Muscle of leg (tissue), 11 donors: ENCODE results near the gene CHRNA3. TPM values are rescaled to one million over a fixed set of nuclear protein-coding genes. Genes with fewer than 3 reads are reported as not detected.

Experiments used
- DNase-seq: peaks from one replicate; pipeline ENCODE4 v3.0.0; 2013
- H3K27ac ChIP-seq: one replicate; pipeline ENCODE4 v1.5.1; 2013; ENCODE audit warnings: mild to moderate bottlenecking, low read length, control low read depth
- H3K27me3 ChIP-seq: one replicate; pipeline ENCODE4 v1.6.1; 2013; ENCODE audit warnings: low read length; ENCODE audit not compliant: control insufficient read depth, insufficient read depth
- H3K36me3 ChIP-seq: one replicate; pipeline ENCODE4 v1.6.1; 2013; ENCODE audit warnings: low read length; ENCODE audit not compliant: control insufficient read depth, insufficient read depth
- H3K4me1 ChIP-seq: one replicate; pipeline ENCODE4 v1.6.1; 2013; ENCODE audit warnings: low read length; ENCODE audit not compliant: control insufficient read depth, insufficient read depth
- H3K4me3 ChIP-seq: one replicate; pipeline ENCODE4 v1.5.1; 2013; ENCODE audit warnings: low read length, control low read depth
- H3K9me3 ChIP-seq: replicated peaks from 2 replicates; pipeline ENCODE4 v1.6.1; 2013; ENCODE audit warnings: low read depth, low read length; ENCODE audit not compliant: control insufficient read depth
- WGBS: methylation state at CpG from one replicate; pipeline ENCODE4 v1.1.5; 2013; ENCODE audit warnings: missing lambda C conversion rate; ENCODE audit not compliant: insufficient coverage; 5-methylcytosine and 5-hydroxymethylcytosine counted together
- polyA plus RNA-seq, 8 donors: library from polyadenylated mRNA; unstranded; fragments of 120-200 nt; gene quantifications; one replicate each; pipeline versions ENCODE4 v1.2.1 to v1.2.3, GENCODE V29; 2013; ENCODE audit warnings: inconsistent platforms in 1 of 8, low replicate concordance in 1 of 8; ENCODE audit not compliant: insufficient read length in 8 of 8, insufficient read depth in 1 of 8
- total RNA-seq: library from RNA; stranded (reverse); fragments of 120-200 nt; gene quantifications from one replicate; pipeline ENCODE4 v1.2.4, GENCODE V29; 2013

The CHRNA3 gene
- total and polyA plus RNA-seq, 9 donors: 0.07 to 2.7 (median 0.17) TPM; not detected in 1

- Histone ChIP-seq H3K4me1 (no peaks in the 10 kb centered on the region), H3K27me3 (peaks cover 52% of the 10 kb centered on the region), H3K4me3 (no peak overlapping the region), H3K27ac (no peak overlapping the region), H3K36me3 (no peaks in the 10 kb centered on the region), H3K9me3 (no peaks in the 10 kb centered on the region)
- no peak for DNase-seq
- 48% methylated on average over 3 of the region's 8 CpGs for WGBS
These were observed 6.6 kb upstream of the CHRNA3 start for GRCh38 chr15:78627348-78627747.

- H3K36me3 ChIP-seq: no peaks in the 10 kb centered on the region
- no peaks in the 10 kb centered on the region for H3K4me1 ChIP-seq
- H3K9me3 ChIP-seq: no peaks in the 10 kb centered on the region
- H3K4me3 ChIP-seq: no peak overlapping the region
- H3K27ac ChIP-seq: no peak overlapping the region
- peaks cover 61% of the 10 kb centered on the region for H3K27me3 ChIP-seq
- 68% methylated on average over 4 of the region's 6 CpGs for WGBS
- no peak for DNase-seq
These were observed 5.7 kb upstream of the CHRNA3 start for GRCh38 chr15:78626381-78626995.

GRCh38 chr15:78625606-78626280 is 4.9 kb upstream of the CHRNA3 start:
- peaks cover 66% of the 10 kb centered on the region for H3K27me3 ChIP-seq

DNA sequence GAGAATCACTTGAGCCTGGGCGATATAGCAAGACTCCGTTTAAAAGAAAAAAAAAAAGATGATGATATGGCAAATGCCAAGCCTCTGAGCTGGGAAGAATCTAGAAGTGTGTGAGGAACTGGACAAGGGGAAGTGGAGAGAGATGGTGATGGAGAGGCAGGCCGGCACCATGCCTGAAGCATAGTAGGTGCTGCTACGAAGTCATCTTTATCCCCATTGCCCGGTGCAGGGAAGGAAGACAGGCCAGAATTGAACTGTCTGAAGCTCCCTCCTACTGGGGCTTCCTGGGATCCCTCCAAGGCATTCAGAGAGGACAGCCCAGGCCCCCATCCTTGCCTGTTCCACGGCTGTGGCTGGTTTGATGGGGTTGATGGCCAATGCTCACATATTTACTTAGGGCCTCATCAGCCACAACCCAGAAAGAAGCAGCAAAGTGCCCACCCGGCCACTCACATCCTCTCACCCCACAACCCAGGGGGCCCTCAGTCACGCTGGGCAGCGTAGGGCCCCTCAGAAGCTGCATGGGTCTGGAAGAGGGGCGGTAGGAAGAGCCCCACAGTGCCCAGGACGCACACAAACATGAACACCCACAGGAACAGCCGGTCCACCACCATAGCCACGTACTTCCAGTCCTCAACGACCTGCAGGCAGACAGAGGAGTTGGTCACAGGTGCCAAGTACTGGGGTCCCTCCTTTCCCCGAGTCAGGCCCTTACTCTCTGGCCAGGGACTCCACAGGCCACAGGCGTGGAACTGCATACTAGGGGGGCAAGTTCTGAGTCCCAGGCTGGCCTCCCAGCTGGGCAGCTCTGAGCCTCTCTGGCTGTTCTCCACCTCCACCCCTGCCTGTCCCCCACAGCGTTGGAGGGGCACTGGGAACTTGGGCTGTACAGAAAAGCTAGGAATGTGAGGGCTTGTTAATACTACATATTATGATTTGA is 4.1 kb upstream of the CHRNA3 start:
- no peak for DNase-seq
- Histone ChIP-seq H3K9me3 (no peaks in the 10 kb centered on the region), H3K4me1 (peaks cover 5% of the 10 kb centered on the region), H3K4me3 (no peak overlapping the region), H3K36me3 (no peaks in the 10 kb centered on the region), H3K27ac (no peak overlapping the region), H3K27me3 (peaks cover 74% of the 10 kb centered on the region)
- 77% methylated on average over 11 of the region's 17 CpGs for WGBS

More at GRCh38 chr15:78625606-78626280, 4.9 kb upstream of the CHRNA3 start:
- no peak overlapping the region for H3K27ac ChIP-seq
- H3K4me1 ChIP-seq: no peaks in the 10 kb centered on the region
- H3K4me3 ChIP-seq: no peak overlapping the region
- WGBS: 54% methylated on average over 10 of the region's 12 CpGs
- no peaks in the 10 kb centered on the region for H3K36me3 ChIP-seq
- DNase-seq: no peak
- H3K9me3 ChIP-seq: no peaks in the 10 kb centered on the region

- DNase-seq: no peak
- 76% methylated on average over 6 of the region's 7 CpGs for WGBS
- Histone ChIP-seq H3K27ac (no peak overlapping the region), H3K27me3 (peaks cover 77% of the 10 kb centered on the region), H3K4me3 (no peak overlapping the region), H3K4me1 (peaks cover 7% of the 10 kb centered on the region), H3K9me3 (no peaks in the 10 kb centered on the region), H3K36me3 (no peaks in the 10 kb centered on the region)
These were observed 3.1 kb upstream of the CHRNA3 start for GRCh38 chr15:78623786-78624497.

GRCh38 chr15:78621810-78622402 is 1.1 kb upstream of the CHRNA3 start:
- Histone ChIP-seq H3K27me3 (peaks cover 72% of the 10 kb centered on the region), H3K9me3 (no peaks in the 10 kb centered on the region), H3K36me3 (no peaks in the 10 kb centered on the region), H3K4me3 (no peak overlapping the region), H3K4me1 (peaks cover 12% of the 10 kb centered on the region), H3K27ac (no peak overlapping the region)
- DNase-seq: no peak
- WGBS: 51% methylated on average over 8 of the region's 10 CpGs

DNA sequence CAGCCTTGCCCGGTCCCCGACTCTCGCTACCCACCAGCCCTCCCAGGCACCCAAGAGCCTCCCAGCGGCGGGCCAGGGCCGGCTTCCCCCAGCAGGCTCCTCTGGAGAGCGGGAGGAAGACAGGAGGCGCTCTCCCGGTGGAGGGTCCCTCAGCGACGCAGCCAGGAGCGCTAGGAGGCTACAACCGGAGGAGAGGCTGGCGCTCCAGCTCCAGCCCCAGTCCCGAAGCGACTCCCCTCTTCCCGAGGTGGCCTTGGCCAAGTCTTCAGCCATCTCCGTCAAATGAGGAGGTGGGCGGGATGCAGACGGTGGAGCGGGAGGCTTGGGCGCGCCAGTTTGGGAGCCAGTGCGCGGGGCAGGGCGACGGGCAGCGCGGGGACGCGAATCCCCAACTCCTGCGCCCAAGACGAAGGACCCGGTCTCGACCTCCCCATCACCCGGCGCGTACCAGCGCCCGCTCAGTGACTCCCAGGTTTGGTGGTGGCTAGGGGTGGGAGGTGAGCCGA is 722 bp downstream of the CHRNA3 start:
- Histone ChIP-seq H3K4me3 (no peak overlapping the region), H3K27ac (no peak overlapping the region), H3K27me3 (peaks cover 65% of the 10 kb centered on the region), H3K4me1 (peaks cover 12% of the 10 kb centered on the region), H3K9me3 (no peaks in the 10 kb centered on the region), H3K36me3 (no peaks in the 10 kb centered on the region)
- DNase-seq: no peak
- 1% methylated on average over 20 of the region's 41 CpGs for WGBS

DNA sequence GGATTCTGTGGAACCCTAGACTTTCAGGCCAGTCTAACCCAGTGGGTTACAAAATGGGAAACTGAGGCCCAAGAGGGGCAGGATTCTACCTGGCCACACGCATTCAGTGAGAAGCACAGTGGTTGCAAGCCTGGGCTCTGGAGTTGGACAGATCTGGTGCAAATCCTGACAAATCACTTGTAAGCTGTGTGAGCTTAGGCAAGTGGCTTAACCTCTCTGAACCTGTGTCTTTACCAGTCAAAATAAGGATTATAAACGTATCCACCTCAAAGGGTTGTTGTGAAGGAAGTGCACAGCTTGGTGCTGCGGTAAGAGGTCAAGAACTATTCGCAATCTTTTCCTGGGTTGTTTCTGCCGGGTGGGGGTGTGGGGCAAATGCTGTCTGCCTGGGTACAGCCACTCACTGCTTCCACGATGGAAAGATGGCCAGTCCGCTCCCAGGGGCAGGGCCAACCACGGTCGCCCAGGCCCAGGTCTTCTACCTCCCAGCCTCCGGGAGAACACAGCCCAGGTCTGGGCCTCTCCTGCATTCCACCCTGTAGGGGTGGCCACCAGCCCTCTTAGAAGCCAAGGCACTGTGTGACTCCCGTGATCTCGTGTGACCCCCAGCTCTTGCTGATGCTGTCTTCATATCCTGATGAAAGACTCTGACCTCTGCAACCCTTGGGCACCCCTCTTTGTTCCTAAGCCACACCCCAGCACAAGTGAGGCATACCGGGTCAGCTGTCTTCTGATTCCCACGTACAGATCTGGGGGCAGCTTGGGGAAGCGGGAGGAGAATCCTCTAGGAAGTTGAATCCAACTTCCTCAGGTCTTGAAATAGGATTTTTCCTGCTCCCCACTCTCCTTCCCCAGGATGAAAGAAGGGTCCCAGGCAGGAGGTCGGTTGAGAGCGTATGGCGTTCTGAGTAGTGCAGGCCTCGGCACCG is 1.5 kb downstream of the CHRNA3 start:
- 52% methylated on average over 9 of the region's 20 CpGs for WGBS
- Histone ChIP-seq H3K4me3 (no peak overlapping the region), H3K4me1 (peaks cover 12% of the 10 kb centered on the region), H3K27me3 (peaks cover 60% of the 10 kb centered on the region), H3K27ac (no peak overlapping the region), H3K9me3 (no peaks in the 10 kb centered on the region), H3K36me3 (no peaks in the 10 kb centered on the region)
- no peak for DNase-seq
